Colonic mucosa (tissue), 4 donors: Measurements from ENCODE around the gene HBM. TPM values are rescaled to one million over a fixed set of nuclear protein-coding genes. Genes with fewer than 3 reads are reported as not detected.

Source experiments
- DNase-seq: peaks from one replicate; pipeline ENCODE4 v3.0.0-alpha.2; 2020
- H3K27ac ChIP-seq: fragments of 200-600 bp; one replicate; pipeline ENCODE4 v1.8.0; 2021
- H3K27me3 ChIP-seq: fragments of 200-600 bp; one replicate; pipeline ENCODE4 v1.8.0; 2021
- H3K36me3 ChIP-seq: fragments of 200-600 bp; one replicate; pipeline ENCODE4 v1.8.0; 2021
- H3K4me1 ChIP-seq: fragments of 200-600 bp; one replicate; pipeline ENCODE4 v1.8.0; 2021; ENCODE audit warnings: mild to moderate bottlenecking
- H3K4me3 ChIP-seq: fragments of 200-600 bp; one replicate; pipeline ENCODE4 v1.8.0; 2021
- H3K9ac ChIP-seq, 2 donors: one replicate each; pipeline ENCODE4 v1.7.0; 2013; ENCODE audit warnings: control low read depth in 2 of 2, low read depth in 2 of 2, low read length in 2 of 2
- H3K9me3 ChIP-seq: fragments of 200-600 bp; one replicate; pipeline ENCODE4 v1.8.0; 2021
- CTCF ChIP-seq: fragments of 200-600 bp; IDR thresholded peaks from one replicate; pipeline ENCODE4 v1.8.0; 2022; ENCODE audit warnings: antibody characterized with exemption, mild to moderate bottlenecking
- intact Hi-C: fragments of 100-400 bp; cut with DNase I; formaldehyde crosslinking; loops from one replicate; pipeline ENCODE4 v1.14.1; 2022
- total RNA-seq, 2 donors: library from RNA; stranded (reverse); fragmentation: NEBNext Ultra II Directional in 1 of 2; extraction: Animal tissue kit (Norgen Biotek cat#: 25700) in 1 of 2; gene quantifications; one replicate each; pipeline ENCODE4 v1.2.1, GENCODE V29; 2021
- donor health status: healthy.
- donor health status: DM: no; HTN: no; CAD: no.
- donor health status: DM: no; HTN: no; CAD: no.

The HBM gene
- total RNA-seq, 2 donors from 2014 or later: not detected

GRCh38 chr16:140175-140857 lies 25.5 kb upstream of the HBM start:
- no peak for DNase-seq
- Histone ChIP-seq H3K4me1 (no peaks in the 10 kb centered on the region), H3K27ac (no peak overlapping the region), H3K36me3 (no peaks in the 10 kb centered on the region), H3K9me3 (no peaks in the 10 kb centered on the region), H3K27me3 (no peaks in the 10 kb centered on the region), H3K4me3 (no peak overlapping the region), H3K9ac (no peak overlapping the region)
- no peak for TF ChIP-seq CTCF
- intact Hi-C loops: no loop called here

- intact Hi-C loops: no loop called here
- no peaks in the 10 kb centered on the region for H3K36me3 ChIP-seq
- no peak for TF ChIP-seq CTCF
- no peaks in the 10 kb centered on the region for H3K9me3 ChIP-seq
- no peaks in the 10 kb centered on the region for H3K4me1 ChIP-seq
- H3K4me3 ChIP-seq: no peak overlapping the region
- DNase-seq: no peak
- no peaks in the 10 kb centered on the region for H3K27me3 ChIP-seq
- H3K27ac ChIP-seq: no peak overlapping the region
- H3K9ac ChIP-seq: no peak overlapping the region
Measured at GRCh38 chr16:142405-142967, 23.3 kb upstream of the HBM start.

GRCh38 chr16:143047-143446 lies 22.7 kb upstream of the HBM start:
- Histone ChIP-seq H3K27me3 (no peaks in the 10 kb centered on the region), H3K36me3 (no peaks in the 10 kb centered on the region), H3K4me3 (no peak overlapping the region), H3K27ac (no peak overlapping the region), H3K9ac (no peak overlapping the region), H3K4me1 (no peaks in the 10 kb centered on the region), H3K9me3 (no peaks in the 10 kb centered on the region)
- TF ChIP-seq CTCF: no peak
- intact Hi-C loops: no loop called here
- no peak for DNase-seq

GRCh38 chr16:143456-143855 lies 22.3 kb upstream of the HBM start:
- H3K9me3 ChIP-seq: no peaks in the 10 kb centered on the region
- H3K27ac ChIP-seq: no peak overlapping the region
- intact Hi-C loops: no loop called here
- no peak for TF ChIP-seq CTCF
- DNase-seq: no peak
- H3K4me3 ChIP-seq: no peak overlapping the region
- H3K4me1 ChIP-seq: no peaks in the 10 kb centered on the region
- H3K36me3 ChIP-seq: no peaks in the 10 kb centered on the region
- no peaks in the 10 kb centered on the region for H3K27me3 ChIP-seq
- H3K9ac ChIP-seq: no peak overlapping the region

GRCh38 chr16:144797-145252 lies 21.0 kb upstream of the HBM start:
- no peaks in the 10 kb centered on the region for H3K27me3 ChIP-seq
- DNase-seq: no peak
- H3K27ac ChIP-seq: no peak overlapping the region
- no peak overlapping the region for H3K9ac ChIP-seq
- no peaks in the 10 kb centered on the region for H3K36me3 ChIP-seq
- H3K4me1 ChIP-seq: no peaks in the 10 kb centered on the region
- TF ChIP-seq CTCF: no peak
- no peaks in the 10 kb centered on the region for H3K9me3 ChIP-seq
- intact Hi-C loops: no loop called here
- no peak overlapping the region for H3K4me3 ChIP-seq
